Testis (tissue), 3 donors: ENCODE measurements around the gene RGL4. TPM values are rescaled to one million over a fixed set of nuclear protein-coding genes. Genes with fewer than 3 reads are reported as not detected.

ENCODE experiments used
- DNase-seq: peaks from one replicate; pipeline ENCODE4 v3.0.0-alpha.2; 2019
- H3K27ac ChIP-seq, 2 donors: fragments of 200-600 bp; sonication (generic); one replicate each; pipeline ENCODE4 v1.5.1; 2019
- H3K27me3 ChIP-seq: fragments of 200-600 bp; sonication (generic); one replicate; pipeline ENCODE4 v1.5.1; 2019
- H3K36me3 ChIP-seq: fragments of 200-600 bp; sonication (generic); one replicate; pipeline ENCODE4 v1.5.1; 2017; ENCODE audit warnings: low read depth; ENCODE audit errors: missing control alignments
- H3K4me1 ChIP-seq: fragments of 200-600 bp; sonication (generic); one replicate; pipeline ENCODE4 v1.5.1; 2019
- H3K4me3 ChIP-seq, 2 donors: fragments of 200-600 bp; sonication (generic); one replicate each; pipeline ENCODE4 v1.5.1; 2017 to 2019
- H3K9me3 ChIP-seq: fragments of 200-600 bp; sonication (generic); one replicate; pipeline ENCODE4 v1.5.1; 2017
- POLR2A ChIP-seq: fragments of 450-650 bp; IDR thresholded peaks from one replicate; pipeline ENCODE4 v1.6.1; 2017; ENCODE audit warnings: antibody characterized with exemption, mild to moderate bottlenecking, moderate library complexity
- WGBS, 2 donors: methylation state at CpG; one replicate each; pipeline ENCODE4 v1.1.5; 2018; 5-methylcytosine and 5-hydroxymethylcytosine counted together
- intact Hi-C: fragments of 100-400 bp; cut with DNase I; formaldehyde crosslinking; loops from one replicate; pipeline ENCODE4 v1.15.1; 2023; ENCODE audit warnings: low total_unique reads
- polyA plus RNA-seq: library from polyadenylated mRNA; stranded (reverse); fragments of 350-450 nt; fragmentation: Illumina TruSeq; extraction: RNeasy Lipid Tissue Mini Kit (QIAGEN cat#74804); gene quantifications from one replicate; pipeline ENCODE4 v1.2.3, GENCODE V29; 2014; ENCODE audit warnings: low read depth, low replicate concordance; ENCODE audit not compliant: insufficient read depth
- total RNA-seq, 2 donors: library from RNA; depleted of rRNA; stranded (reverse); fragments of >200 nt; gene quantifications; one replicate each; pipeline ENCODE4 v1.2.3, GENCODE V29; 2016
- TF ChIP-seq, protein P1 (sequence below), 3 experiments: fragments of 450-650 bp in 2 of 3; fragments of 200-600 bp in 1 of 3; sonication (generic) in 1 of 3; IDR thresholded peaks; one replicate each; pipeline ENCODE4 v1.5.1; 2016 to 2019; ENCODE audit warnings: antibody characterized with exemption in 3 of 3, mild to moderate bottlenecking in 2 of 3, moderate library complexity in 1 of 3

The RGL4 gene
- total and polyA plus RNA-seq, 3 donors from 2014 or later, result 5.3 to 10.1 (median 8.1) TPM

GRCh38 chr22:23696326-23696851, 5.6 kb downstream of the RGL4 start:
- intact Hi-C loops, result no loop called here
- H3K27ac ChIP-seq, result no peak overlapping the region
- H3K27me3 ChIP-seq, result no peaks in the 10 kb centered on the region
- WGBS, 2 donors, result 81 to 89% methylated on average over 10 to 13 of the region's 13 CpGs
- H3K4me1 ChIP-seq, result no peaks in the 10 kb centered on the region
- H3K36me3 ChIP-seq, result no peaks in the 10 kb centered on the region
- DNase-seq, result no peak
- TF ChIP-seq, protein P1, sequence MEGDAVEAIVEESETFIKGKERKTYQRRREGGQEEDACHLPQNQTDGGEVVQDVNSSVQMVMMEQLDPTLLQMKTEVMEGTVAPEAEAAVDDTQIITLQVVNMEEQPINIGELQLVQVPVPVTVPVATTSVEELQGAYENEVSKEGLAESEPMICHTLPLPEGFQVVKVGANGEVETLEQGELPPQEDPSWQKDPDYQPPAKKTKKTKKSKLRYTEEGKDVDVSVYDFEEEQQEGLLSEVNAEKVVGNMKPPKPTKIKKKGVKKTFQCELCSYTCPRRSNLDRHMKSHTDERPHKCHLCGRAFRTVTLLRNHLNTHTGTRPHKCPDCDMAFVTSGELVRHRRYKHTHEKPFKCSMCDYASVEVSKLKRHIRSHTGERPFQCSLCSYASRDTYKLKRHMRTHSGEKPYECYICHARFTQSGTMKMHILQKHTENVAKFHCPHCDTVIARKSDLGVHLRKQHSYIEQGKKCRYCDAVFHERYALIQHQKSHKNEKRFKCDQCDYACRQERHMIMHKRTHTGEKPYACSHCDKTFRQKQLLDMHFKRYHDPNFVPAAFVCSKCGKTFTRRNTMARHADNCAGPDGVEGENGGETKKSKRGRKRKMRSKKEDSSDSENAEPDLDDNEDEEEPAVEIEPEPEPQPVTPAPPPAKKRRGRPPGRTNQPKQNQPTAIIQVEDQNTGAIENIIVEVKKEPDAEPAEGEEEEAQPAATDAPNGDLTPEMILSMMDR (IDR thresholded peaks at IDR 0.05), result no peak
- no peak for TF ChIP-seq POLR2A
- no peak overlapping the region for H3K4me3 ChIP-seq
- no peaks in the 10 kb centered on the region for H3K9me3 ChIP-seq

- Histone ChIP-seq H3K27ac (no peak overlapping the region), H3K9me3 (no peaks in the 10 kb centered on the region), H3K4me3 (no peak overlapping the region), H3K36me3 (no peaks in the 10 kb centered on the region), H3K4me1 (no peaks in the 10 kb centered on the region), H3K27me3 (no peaks in the 10 kb centered on the region)
- no peak for DNase-seq
- intact Hi-C loops, result no loop called here
- 92 to 93% methylated on average over 4 to 11 of the region's 11 CpGs for WGBS, 2 donors
- no peak for TF ChIP-seq POLR2A
- TF ChIP-seq, protein P1 (IDR thresholded peaks at IDR 0.05), result no peak
Measured at GRCh38 chr22:23697031-23697970, 6.5 kb downstream of the RGL4 start.

- H3K27me3 ChIP-seq, result no peaks in the 10 kb centered on the region
- DNase-seq, result no peak
- H3K4me3 ChIP-seq, result no peak overlapping the region
- H3K9me3 ChIP-seq, result no peaks in the 10 kb centered on the region
- no peak overlapping the region for H3K27ac ChIP-seq
- no peaks in the 10 kb centered on the region for H3K36me3 ChIP-seq
- WGBS, 2 donors, result 79 to 87% methylated on average over 4 of the region's 4 CpGs
- TF ChIP-seq, protein P1 (IDR thresholded peaks at IDR 0.05), result no peak
- TF ChIP-seq POLR2A, result no peak
- intact Hi-C loops, result no loop called here
- no peaks in the 10 kb centered on the region for H3K4me1 ChIP-seq
Measured at GRCh38 chr22:23698094-23698493, 7.3 kb downstream of the RGL4 start.

GRCh38 chr22:23698673-23699235, 7.9 kb downstream of the RGL4 start:
- H3K27me3 ChIP-seq, result no peaks in the 10 kb centered on the region
- no peak overlapping the region for H3K4me3 ChIP-seq
- H3K9me3 ChIP-seq, result no peaks in the 10 kb centered on the region
- no peaks in the 10 kb centered on the region for H3K36me3 ChIP-seq
- TF ChIP-seq, protein P1 (IDR thresholded peaks at IDR 0.05), result no peak
- no peak for TF ChIP-seq POLR2A
- H3K4me1 ChIP-seq, result no peaks in the 10 kb centered on the region
- no peak overlapping the region for H3K27ac ChIP-seq
- intact Hi-C loops, result no loop called here
- WGBS, 2 donors, result 96 to 98% methylated on average over 9 to 10 of the region's 10 CpGs
- no peak for DNase-seq
